ENCODE results near the gene TMEFF1. TPM values are rescaled to one million over a fixed set of nuclear protein-coding genes. Genes with fewer than 3 reads are reported as not detected.
A peak's percentile ranks its signal among the peaks of the same experiment; 100 is the strongest.

Gene TMEFF1
- total and polyA plus RNA-seq, 2 experiments from 2014 or later: 0.34 to 0.43 TPM

DNA sequence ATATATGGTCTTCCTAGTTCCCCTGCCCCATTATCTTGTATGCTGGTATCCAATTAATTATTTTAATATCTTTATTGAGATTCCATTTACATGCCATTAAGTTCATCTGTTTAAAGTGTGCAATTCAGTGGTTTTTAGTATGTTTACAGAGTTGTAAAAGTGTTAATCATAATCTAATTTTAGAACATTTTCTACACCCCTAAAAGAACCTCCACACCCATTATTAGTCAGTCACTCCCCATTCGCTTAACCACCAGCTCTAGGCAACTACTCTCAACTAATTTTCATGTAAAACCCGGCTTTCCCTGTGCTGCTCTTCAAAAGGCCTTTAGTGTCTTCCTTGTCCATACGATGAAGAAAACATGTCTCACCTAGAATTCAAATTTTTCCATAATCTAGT is 84.1 kb downstream of the TMEFF1 start:
- 92 to 95% methylated on average over 3 of the region's 3 CpGs for WGBS, 2 experiments (ENCODE audit: low coverage in 1 of 2, low lambda C conversion rate in 2 of 2, missing lambda C conversion rate in 2 of 2)
- no peak overlapping the region for H3K4me3 ChIP-seq
- H3K79me2 ChIP-seq (ENCODE audit: insufficient read depth): no peaks in the 10 kb centered on the region
- no peak overlapping the region for H3K4me2 ChIP-seq (ENCODE audit: unreplicated experiment)
- no peaks in the 10 kb centered on the region for H3K4me1 ChIP-seq (ENCODE audit: insufficient read depth)
- H4K20me1 ChIP-seq (ENCODE audit: insufficient read depth): no peaks in the 10 kb centered on the region
- H3K36me3 ChIP-seq (ENCODE audit: low read depth): no peaks in the 10 kb centered on the region
- no peaks in the 10 kb centered on the region for H3F3A ChIP-seq (ENCODE audit: insufficient read depth)
- DNase-seq: no peak
- no peak for TF ChIP-seq EZH2phosphoT487 (IDR thresholded peaks at IDR 0.05; ENCODE audit: insufficient read depth, low read depth)
- no peak for TF ChIP-seq EZH2 (IDR thresholded peaks at IDR 0.05; ENCODE audit: insufficient read depth, poor library complexity, severe bottlenecking)
- no peak overlapping the region for H2AFZ ChIP-seq
- no peaks in the 10 kb centered on the region; the same call in 1 of the 2 replicates for H3K9me2 ChIP-seq (ENCODE audit: insufficient read depth)
- no peaks in the 10 kb centered on the region for H3K27me3 ChIP-seq (replicated peaks; ENCODE audit: insufficient read depth)
- no peak overlapping the region for H3K27ac ChIP-seq
- H3K9me3 ChIP-seq (ENCODE audit: low read depth): no peaks in the 10 kb centered on the region
- in situ Hi-C loops (cut with MboI): no loop called here
- no peak overlapping the region for H3K9ac ChIP-seq

GRCh38 chr9:100561256-100561655 is 88.3 kb downstream of the TMEFF1 start:
- Histone ChIP-seq H2AFZ (no peak overlapping the region), H3F3A (ENCODE audit: insufficient read depth) (no peaks in the 10 kb centered on the region), H3K36me3 (ENCODE audit: low read depth) (no peaks in the 10 kb centered on the region), H3K9me2 (ENCODE audit: insufficient read depth) (no peaks in the 10 kb centered on the region; the same call in 1 of the 2 replicates), H3K79me2 (ENCODE audit: insufficient read depth) (no peaks in the 10 kb centered on the region), H3K27me3 (replicated peaks; ENCODE audit: insufficient read depth) (no peaks in the 10 kb centered on the region), H3K27ac (no peak overlapping the region), H3K4me3 (no peak overlapping the region), H3K4me2 (ENCODE audit: unreplicated experiment) (no peak overlapping the region), H4K20me1 (ENCODE audit: insufficient read depth) (no peaks in the 10 kb centered on the region), H3K9ac (no peak overlapping the region), H3K9me3 (ENCODE audit: low read depth) (no peaks in the 10 kb centered on the region), H3K4me1 (ENCODE audit: insufficient read depth) (no peaks in the 10 kb centered on the region)
- DNase-seq: no peak
- in situ Hi-C loops (cut with MboI): no loop called here
- 83 to 90% methylated on average over 3 of the region's 3 CpGs for WGBS, 2 experiments (ENCODE audit: low coverage in 1 of 2, low lambda C conversion rate in 2 of 2, missing lambda C conversion rate in 2 of 2)
- TF ChIP-seq EZH2phosphoT487 (IDR thresholded peaks at IDR 0.05; ENCODE audit: insufficient read depth, low read depth) (no peak), EZH2 (IDR thresholded peaks at IDR 0.05; ENCODE audit: insufficient read depth, poor library complexity, severe bottlenecking) (no peak)

DNA sequence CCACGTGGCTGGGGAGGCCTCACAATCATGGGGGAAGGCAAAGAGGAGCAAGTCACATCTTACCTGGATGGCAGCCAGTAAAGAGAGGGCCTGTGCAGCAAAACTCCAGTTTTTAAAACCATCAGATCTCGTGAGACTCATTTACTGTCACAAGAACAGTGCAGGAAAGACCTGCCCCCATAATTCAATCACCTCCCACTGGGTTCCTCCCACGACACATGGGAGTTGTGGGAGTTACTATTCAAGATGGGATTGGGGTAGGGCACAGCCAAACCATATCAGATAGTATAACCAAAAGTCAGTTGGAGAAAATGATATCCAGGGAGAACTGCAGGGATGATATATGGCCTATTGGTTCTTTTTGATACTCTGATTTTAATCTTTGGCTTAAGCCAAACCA is 94.9 kb downstream of the TMEFF1 start:
- WGBS, 2 experiments (ENCODE audit: low coverage in 1 of 2, low lambda C conversion rate in 2 of 2, missing lambda C conversion rate in 2 of 2): 67 to 71% methylated on average over 3 of the region's 3 CpGs
- Histone ChIP-seq H4K20me1 (ENCODE audit: insufficient read depth) (no peaks in the 10 kb centered on the region), H3K4me3 (no peak overlapping the region), H3K9me3 (ENCODE audit: low read depth) (no peaks in the 10 kb centered on the region), H2AFZ (no peak overlapping the region), H3K9ac (no peak overlapping the region), H3F3A (ENCODE audit: insufficient read depth) (no peaks in the 10 kb centered on the region), H3K4me1 (ENCODE audit: insufficient read depth) (no peaks in the 10 kb centered on the region), H3K9me2 (ENCODE audit: insufficient read depth) (0 out of 2 replicates have a peak, but pooled peaks cover 5% of the 10 kb centered on the region), H3K79me2 (ENCODE audit: insufficient read depth) (no peaks in the 10 kb centered on the region), H3K27me3 (replicated peaks; ENCODE audit: insufficient read depth) (no peaks in the 10 kb centered on the region), H3K4me2 (ENCODE audit: unreplicated experiment) (no peak overlapping the region), H3K27ac (no peak overlapping the region), H3K36me3 (ENCODE audit: low read depth) (no peaks in the 10 kb centered on the region)
- in situ Hi-C loops (cut with MboI): no loop called here
- no peak for TF ChIP-seq EZH2 (IDR thresholded peaks at IDR 0.05; ENCODE audit: insufficient read depth, poor library complexity, severe bottlenecking)
- no peak for TF ChIP-seq EZH2phosphoT487 (IDR thresholded peaks at IDR 0.05; ENCODE audit: insufficient read depth, low read depth)
- DNase-seq: no peak

DNA sequence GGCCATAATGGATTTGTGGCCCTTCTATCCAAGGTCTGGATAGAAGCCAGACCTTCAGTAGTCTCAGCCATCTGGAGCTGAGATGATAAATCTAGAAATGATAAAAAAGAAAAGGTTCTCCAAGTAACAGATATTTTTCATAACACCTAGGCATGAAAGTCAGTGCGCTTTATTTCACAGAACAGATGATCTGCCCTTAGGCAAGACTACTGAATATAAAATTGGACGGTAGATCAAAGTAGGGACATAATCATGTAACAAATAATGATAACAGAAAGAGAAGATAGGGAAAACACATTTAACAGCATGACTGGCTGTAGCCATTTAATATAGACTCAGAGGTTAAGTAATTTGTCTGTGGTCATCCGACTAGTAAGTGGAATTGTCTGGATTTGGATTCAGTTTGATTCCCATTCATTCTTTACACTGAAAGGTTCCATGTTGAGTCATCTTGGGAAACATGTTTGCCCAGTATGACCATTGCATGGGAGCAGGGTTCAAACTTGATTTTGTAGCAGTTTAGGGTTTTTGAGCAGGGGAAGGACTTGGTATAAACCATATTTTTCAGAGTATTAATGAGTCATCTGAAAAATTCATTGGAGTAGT is 100.8 kb downstream of the TMEFF1 start:
- no peaks in the 10 kb centered on the region for H4K20me1 ChIP-seq (ENCODE audit: insufficient read depth)
- WGBS, 2 experiments (ENCODE audit: low coverage in 1 of 2, low lambda C conversion rate in 2 of 2, missing lambda C conversion rate in 2 of 2): 97 to 99% methylated on average over 3 of the region's 3 CpGs
- TF ChIP-seq EZH2 (IDR thresholded peaks at IDR 0.05; ENCODE audit: insufficient read depth, poor library complexity, severe bottlenecking) (no peak), EZH2phosphoT487 (IDR thresholded peaks at IDR 0.05; ENCODE audit: insufficient read depth, low read depth) (no peak)
- H3K79me2 ChIP-seq (ENCODE audit: insufficient read depth): no peaks in the 10 kb centered on the region
- 0 out of 2 replicates have a peak, but pooled peaks cover 5% of the 10 kb centered on the region for H3K9me2 ChIP-seq (ENCODE audit: insufficient read depth)
- no peaks in the 10 kb centered on the region for H3K27me3 ChIP-seq (replicated peaks; ENCODE audit: insufficient read depth)
- peak; percentile 23 for DNase-seq
- H3K27ac ChIP-seq: no peak overlapping the region
- no peaks in the 10 kb centered on the region for H3K9me3 ChIP-seq (ENCODE audit: low read depth)
- no peak overlapping the region for H3K4me3 ChIP-seq
- no peak overlapping the region for H3K9ac ChIP-seq
- H3K4me2 ChIP-seq (ENCODE audit: unreplicated experiment): no peak overlapping the region
- H3K36me3 ChIP-seq (ENCODE audit: low read depth): 0 out of 2 replicates have a peak, but pooled peaks cover 5% of the 10 kb centered on the region
- no peak overlapping the region for H2AFZ ChIP-seq
- H3F3A ChIP-seq (ENCODE audit: insufficient read depth): peaks cover 39% of the 10 kb centered on the region
- in situ Hi-C loops (cut with MboI): no loop called here
- peaks cover 55% of the 10 kb centered on the region for H3K4me1 ChIP-seq (ENCODE audit: insufficient read depth)

Data from GM23248 (cell line).